HepG2 (cell line): ENCODE measurements around the gene LGR6. TPM values are rescaled to one million over a fixed set of nuclear protein-coding genes. Genes with fewer than 3 reads are reported as not detected.

Source experiments
- ATAC-seq: fragments of 200-7000 bp; cut with Tn5 transposase; 3 replicates; pipeline ENCODE4 v1.9.1; 2020; ENCODE audit warnings: mild to moderate bottlenecking, moderate library complexity
- BruUV-seq: library from RNA; stranded (reverse); fragments of 400-500 nt; replicated peaks from 2 replicates; lab custom pipeline; 2021; lab: Mats Ljungman, UMichigan
- CTCF ChIA-PET: fragments of 300-600 bp; formaldehyde crosslinking; extraction: SDS; loops from one replicate; lab custom pipeline; 2021; ENCODE audit warnings: low total read pairs, inconsistent platforms, low intra/inter-chr PET ratio; lab: Yijun Ruan, JAX
- POLR2A ChIA-PET: fragments of 350-600 bp; sonication (Branson Sonifier 250); formaldehyde crosslinking; loops from one replicate; lab custom pipeline; 2020; ENCODE audit warnings: antibody characterized with exemption, inconsistent platforms; lab: Yijun Ruan, JAX
- DNase-seq: peaks from one replicate; pipeline ENCODE4 v3.0.0-alpha.2; 2015; ENCODE audit warnings: low spot score
- FAIRE-seq: peaks from 3 replicates; lab custom pipeline; 2011; peaks lifted over from hg19 to GRCh38; lab: Jason Lieb, UNC
- H2AFZ ChIP-seq: one replicate; pipeline ENCODE4 v1.6.1; 2011; ENCODE audit warnings: low read length, inconsistent platforms
- H3K27ac ChIP-seq: fragments of 300-600 bp; 3 replicates; pipeline ENCODE4 v1.8.0; 2011; ENCODE audit warnings: mixed run types, mild to moderate bottlenecking, mixed read lengths, low read length, inconsistent platforms; ENCODE audit not compliant: insufficient read depth; ENCODE audit errors: extremely low read length
- H3K27me3 ChIP-seq, 2 experiments: fragments of 200-600 bp in 1 of 2; 2 replicates in 1 of 2; 3 replicates in 1 of 2; pipeline versions ENCODE4 v1.6.0 to v1.8.0; 2011; ENCODE audit warnings: low read length in 2 of 2, mild to moderate bottlenecking in 2 of 2, moderate library complexity in 2 of 2, inconsistent platforms in 1 of 2; ENCODE audit not compliant: insufficient read depth in 2 of 2, control insufficient read depth in 1 of 2
- H3K36me3 ChIP-seq, 2 experiments: fragments of 200-600 bp in 1 of 2; replicated peaks in 1 of 2; 2 replicates in 1 of 2; 3 replicates in 1 of 2; pipeline versions ENCODE4 v1.5.1 to v1.8.0; 2011; ENCODE audit warnings: low read length in 2 of 2, inconsistent platforms in 1 of 2; ENCODE audit not compliant: insufficient read depth in 2 of 2, control insufficient read depth in 1 of 2
- H3K4me1 ChIP-seq: 2 replicates; pipeline ENCODE4 v1.5.1; 2012; ENCODE audit warnings: low read length, inconsistent platforms; ENCODE audit not compliant: insufficient read depth
- H3K4me2 ChIP-seq: 2 replicates; pipeline ENCODE4 v1.6.0; 2011; ENCODE audit warnings: low read depth, low read length, inconsistent platforms
- H3K4me3 ChIP-seq, 3 experiments: fragments of 200-600 bp in 1 of 3; sonication (generic), shearing (Covaris generic) in 1 of 3; replicated peaks in 1 of 3; 2 replicates each; pipeline ENCODE4 v1.5.1; 2011 to 2016; ENCODE audit warnings: low read length in 3 of 3, inconsistent platforms in 2 of 3, low read depth in 2 of 3, mild to moderate bottlenecking in 2 of 3, control low read depth in 1 of 3, mixed read lengths in 1 of 3; ENCODE audit not compliant: insufficient read depth in 1 of 3
- H3K79me2 ChIP-seq: one replicate; pipeline ENCODE4 v1.6.1; 2011; ENCODE audit warnings: low read length, inconsistent platforms; ENCODE audit not compliant: insufficient read depth
- H3K9ac ChIP-seq: 2 replicates; pipeline ENCODE4 v1.6.0; 2011; ENCODE audit warnings: mild to moderate bottlenecking, low read depth, low read length, inconsistent platforms; ENCODE audit not compliant: insufficient read depth
- H3K9me3 ChIP-seq: 2 replicates; pipeline ENCODE4 v1.5.1; 2012; ENCODE audit warnings: mild to moderate bottlenecking, low read length
- H4K20me1 ChIP-seq: 2 replicates; pipeline ENCODE4 v1.6.0; 2011; ENCODE audit warnings: inconsistent platforms, mild to moderate bottlenecking, low read length, moderate library complexity; ENCODE audit not compliant: insufficient read depth
- FOXO4 ChIP-seq: sonication (generic); formaldehyde crosslinking; conservative IDR thresholded peaks from 2 replicates; pipeline ENCODE4 v1.8.1; 2023; ENCODE audit warnings: missing genetic modification reagents
- GABPA ChIP-seq, 2 experiments: IDR thresholded peaks; 2 replicates each; pipeline ENCODE4 v1.6.1; 2011 to 2016; ENCODE audit warnings: low read depth in 2 of 2, low read length in 1 of 2, missing biosample characterization in 1 of 2, missing genetic modification characterization in 1 of 2
- MNT ChIP-seq: fragments of 450-650 bp; IDR thresholded peaks from 2 replicates; pipeline ENCODE4 v1.6.1; 2016
- PLSCR1 ChIP-seq: sonication (generic); formaldehyde crosslinking; IDR thresholded peaks from 2 replicates; pipeline ENCODE4 v1.5.0; 2020; ENCODE audit warnings: missing genetic modification reagents, mild to moderate bottlenecking, borderline replicate concordance
- POLR2G ChIP-seq: fragments of 200-400 bp; formaldehyde crosslinking; IDR thresholded peaks from 2 replicates; pipeline ENCODE4 v1.6.1; 2018; ENCODE audit warnings: mild to moderate bottlenecking, low read depth, low read length, moderate library complexity
- ZBTB40 ChIP-seq, 2 experiments: fragments of 450-650 bp in 1 of 2; sonication (generic) in 1 of 2; formaldehyde crosslinking in 1 of 2; IDR thresholded peaks; 2 replicates each; pipeline versions ENCODE4 v1.6.1 to v1.8.0; 2016 to 2022; ENCODE audit warnings: antibody characterized with exemption in 1 of 2, mild to moderate bottlenecking in 1 of 2, missing genetic modification reagents in 1 of 2
- ZNF3 ChIP-seq: IDR thresholded peaks from 2 replicates; pipeline ENCODE4 v1.7.0; 2017; ENCODE audit warnings: inconsistent platforms
- ZNF615 ChIP-seq: sonication (generic); formaldehyde crosslinking; IDR thresholded peaks from 2 replicates; pipeline ENCODE4 v1.5.0; 2020; ENCODE audit warnings: mild to moderate bottlenecking, missing genetic modification reagents, borderline replicate concordance
- in situ Hi-C: cut with HindIII; loops from 2 replicates; pipeline ENCODE4 v1.10.0; 2017; ENCODE audit warnings: low pct_unique_long_range_greater_than_20kb; ENCODE audit not compliant: extremely low pct_ligation_motif_present
- intact Hi-C: fragments of 100-400 bp; cut with micrococcal nuclease; formaldehyde crosslinking; loops from one replicate; pipeline ENCODE4 v1.10.0; 2022; ENCODE audit not compliant: unreplicated experiment
- polyA plus RNA-seq, 8 experiments: library from polyadenylated mRNA; depleted of rRNA in 3 of 8; stranded (reverse) in 7 of 8; unstranded in 1 of 8; fragments of >200 nt; fragmentation: Illumina TruSeq in 4 of 8; extraction: Trizol in 4 of 8; gene quantifications; 2 replicates each; pipeline versions ENCODE4 v1.2.1 to v1.2.3, GENCODE V29; 2011 to 2016; ENCODE audit warnings: low read depth in 4 of 8, missing spikeins in 1 of 8, mixed read lengths in 1 of 8; ENCODE audit not compliant: insufficient read depth in 1 of 8
- total RNA-seq, 5 experiments: library from RNA; depleted of rRNA; stranded (reverse); fragments of >200 nt; fragmentation: Illumina TruSeq; extraction: Trizol; gene quantifications; 2 replicates each; pipeline ENCODE4 v1.2.3, GENCODE V29; 2016; ENCODE audit warnings: low read depth in 1 of 5

Gene LGR6
- total and polyA plus RNA-seq, 2 of the 13 experiments (the other 11 are each of a cell fraction or from before 2014, with no cell fraction given), result 0.07 TPM; not detected in 1

GRCh38 chr1:202316186-202316585, 122.6 kb downstream of the LGR6 start:
- BruUV-seq, result no TSS peak
- no peak overlapping the region for H2AFZ ChIP-seq
- FAIRE-seq (no peak), ATAC-seq (no peak), DNase-seq (no peak)
- POLR2A ChIA-PET, result no interaction called here
- in situ Hi-C loops, result loop anchor here (5.0 kb wide), 1 partner anchor 129 kb away; no protein-coding TSS in a partner anchor
- H3K4me3 ChIP-seq, result no peak overlapping the region
- H3K36me3 ChIP-seq, result no peaks in the 10 kb centered on the region
- CTCF ChIA-PET, result interaction anchor here (1.4 to 2.8 kb wide), 4 partner anchors 42 to 131 kb away, joined by 7 to 15 read pairs (median 10); no protein-coding TSS in a partner anchor
- peaks cover 25% of the 10 kb centered on the region for H3K4me1 ChIP-seq
- no peak overlapping the region for H3K4me2 ChIP-seq
- intact Hi-C loops, result no loop called here
- no peak overlapping the region for H3K9ac ChIP-seq
- H3K79me2 ChIP-seq, result no peaks in the 10 kb centered on the region
- H3K27ac ChIP-seq, result no peak overlapping the region
- no peaks in the 10 kb centered on the region for H3K9me3 ChIP-seq
- H4K20me1 ChIP-seq, result no peaks in the 10 kb centered on the region
- H3K27me3 ChIP-seq, result peaks cover 1 to 37% of the 10 kb centered on the region in 2 experiments; a peak in 2 of 5 replicates
- no peak for TF ChIP-seq ZNF615
- no peak for TF ChIP-seq ZNF3 (CRISPR knock-in tag)
- no peak for TF ChIP-seq GABPA (IDR thresholded peaks at IDR 0.05; ENCODE audit: low read depth, low read length)
- no peak for TF ChIP-seq GABPA (CRISPR knock-in tag; IDR thresholded peaks at IDR 0.05; ENCODE audit: low read depth)
- no peak for TF ChIP-seq MNT
- no peak for TF ChIP-seq FOXO4
- TF ChIP-seq ZBTB40 (IDR thresholded peaks at IDR 0.05), result no peak
- TF ChIP-seq ZBTB40 (CRISPR knock-in tag; IDR thresholded peaks at IDR 0.05), result no peak
- no peak for TF ChIP-seq POLR2G
- TF ChIP-seq PLSCR1 (CRISPR knock-in tag), result no peak
